Lower leg skin (tissue), 3 donors: ENCODE data around the gene TCF7L1.

Experiments used
- POLR2A ChIP-seq, 2 donors: fragments of 450-650 bp; IDR thresholded peaks; one replicate each; pipeline ENCODE4 v1.6.1; 2016 to 2017; ENCODE audit warnings: antibody characterized with exemption in 2 of 2, mild to moderate bottlenecking in 1 of 2, moderate library complexity in 1 of 2
- TF ChIP-seq, protein P1 (sequence below), 3 donors: fragments of 450-650 bp; IDR thresholded peaks; one replicate each; pipeline ENCODE4 v1.5.1; 2016; ENCODE audit warnings: antibody characterized with exemption in 3 of 3, mild to moderate bottlenecking in 3 of 3, moderate library complexity in 2 of 3

- TF ChIP-seq, protein P1, sequence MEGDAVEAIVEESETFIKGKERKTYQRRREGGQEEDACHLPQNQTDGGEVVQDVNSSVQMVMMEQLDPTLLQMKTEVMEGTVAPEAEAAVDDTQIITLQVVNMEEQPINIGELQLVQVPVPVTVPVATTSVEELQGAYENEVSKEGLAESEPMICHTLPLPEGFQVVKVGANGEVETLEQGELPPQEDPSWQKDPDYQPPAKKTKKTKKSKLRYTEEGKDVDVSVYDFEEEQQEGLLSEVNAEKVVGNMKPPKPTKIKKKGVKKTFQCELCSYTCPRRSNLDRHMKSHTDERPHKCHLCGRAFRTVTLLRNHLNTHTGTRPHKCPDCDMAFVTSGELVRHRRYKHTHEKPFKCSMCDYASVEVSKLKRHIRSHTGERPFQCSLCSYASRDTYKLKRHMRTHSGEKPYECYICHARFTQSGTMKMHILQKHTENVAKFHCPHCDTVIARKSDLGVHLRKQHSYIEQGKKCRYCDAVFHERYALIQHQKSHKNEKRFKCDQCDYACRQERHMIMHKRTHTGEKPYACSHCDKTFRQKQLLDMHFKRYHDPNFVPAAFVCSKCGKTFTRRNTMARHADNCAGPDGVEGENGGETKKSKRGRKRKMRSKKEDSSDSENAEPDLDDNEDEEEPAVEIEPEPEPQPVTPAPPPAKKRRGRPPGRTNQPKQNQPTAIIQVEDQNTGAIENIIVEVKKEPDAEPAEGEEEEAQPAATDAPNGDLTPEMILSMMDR (IDR thresholded peaks at IDR 0.05) = no peak
- no peak for TF ChIP-seq POLR2A (IDR thresholded peaks at IDR 0.05)
These were observed 41.8 kb downstream of the TCF7L1 start for GRCh38 chr2:85174943-85175342.
